ENCODE results near the gene PRAME.

DNA sequence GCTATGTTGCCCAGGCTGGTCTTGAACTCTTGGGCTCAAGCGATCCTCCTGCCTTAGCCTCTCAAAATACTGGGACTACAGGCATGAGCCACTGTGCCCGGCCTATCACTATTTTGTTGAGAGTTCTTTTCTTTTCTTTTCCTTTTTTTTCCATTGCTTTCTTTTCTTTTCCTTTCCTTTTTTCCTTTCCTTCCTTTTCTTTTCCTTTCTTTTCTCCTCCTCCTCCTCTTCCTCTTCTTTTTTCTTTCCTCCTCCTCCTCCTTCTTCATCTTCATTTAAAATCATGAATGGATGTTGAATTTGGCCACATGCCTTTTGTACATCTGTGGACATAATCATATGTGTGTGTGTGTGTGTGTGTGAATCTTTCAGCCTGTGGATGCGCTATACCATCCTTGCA, 25.7 kb upstream of the PRAME start:
- TF ChIP-seq, protein P1, sequence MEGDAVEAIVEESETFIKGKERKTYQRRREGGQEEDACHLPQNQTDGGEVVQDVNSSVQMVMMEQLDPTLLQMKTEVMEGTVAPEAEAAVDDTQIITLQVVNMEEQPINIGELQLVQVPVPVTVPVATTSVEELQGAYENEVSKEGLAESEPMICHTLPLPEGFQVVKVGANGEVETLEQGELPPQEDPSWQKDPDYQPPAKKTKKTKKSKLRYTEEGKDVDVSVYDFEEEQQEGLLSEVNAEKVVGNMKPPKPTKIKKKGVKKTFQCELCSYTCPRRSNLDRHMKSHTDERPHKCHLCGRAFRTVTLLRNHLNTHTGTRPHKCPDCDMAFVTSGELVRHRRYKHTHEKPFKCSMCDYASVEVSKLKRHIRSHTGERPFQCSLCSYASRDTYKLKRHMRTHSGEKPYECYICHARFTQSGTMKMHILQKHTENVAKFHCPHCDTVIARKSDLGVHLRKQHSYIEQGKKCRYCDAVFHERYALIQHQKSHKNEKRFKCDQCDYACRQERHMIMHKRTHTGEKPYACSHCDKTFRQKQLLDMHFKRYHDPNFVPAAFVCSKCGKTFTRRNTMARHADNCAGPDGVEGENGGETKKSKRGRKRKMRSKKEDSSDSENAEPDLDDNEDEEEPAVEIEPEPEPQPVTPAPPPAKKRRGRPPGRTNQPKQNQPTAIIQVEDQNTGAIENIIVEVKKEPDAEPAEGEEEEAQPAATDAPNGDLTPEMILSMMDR (IDR thresholded peaks at IDR 0.05; ENCODE audit: low read length): no peak
- TF ChIP-seq EZH2 (optimal IDR thresholded peaks at IDR 0.05; ENCODE audit: low read depth, low read length): no peak
- TF ChIP-seq EZH2phosphoT487 (IDR thresholded peaks at IDR 0.05; ENCODE audit: low read length): no peak
